H9 (cell line): Measurements from ENCODE around the gene RTP3. TPM values are rescaled to one million over a fixed set of nuclear protein-coding genes. Genes with fewer than 3 reads are reported as not detected.

ENCODE experiments used
- DNase-seq: peaks from one replicate; pipeline ENCODE4 v3.0.0-alpha.2; 2017
- H2AFZ ChIP-seq: one replicate; pipeline ENCODE4 v1.6.1; 2013; ENCODE audit warnings: mild to moderate bottlenecking, low read length, control low read depth, moderate library complexity
- H2AK5ac ChIP-seq: 2 replicates; pipeline ENCODE4 v1.6.1; 2013; ENCODE audit warnings: low read length, control low read depth, mixed read lengths; ENCODE audit not compliant: insufficient read length
- H2BK120ac ChIP-seq: one replicate; pipeline ENCODE4 v1.6.1; 2013; ENCODE audit warnings: low read depth, mild to moderate bottlenecking, low read length, control low read depth, inconsistent platforms; ENCODE audit not compliant: poor library complexity, severe bottlenecking
- H2BK12ac ChIP-seq: 2 replicates; pipeline ENCODE4 v1.6.1; 2013; ENCODE audit warnings: low read length, control low read depth, mixed read lengths, low read depth; ENCODE audit not compliant: insufficient read length
- H2BK15ac ChIP-seq: 2 replicates; pipeline ENCODE4 v1.6.1; 2013; ENCODE audit warnings: low read depth, low read length, control low read depth
- H2BK20ac ChIP-seq: one replicate; pipeline ENCODE4 v1.6.1; 2013; ENCODE audit warnings: low read depth, mild to moderate bottlenecking, low read length, control low read depth, inconsistent platforms; ENCODE audit not compliant: poor library complexity, severe bottlenecking
- H2BK5ac ChIP-seq: 2 replicates; pipeline ENCODE4 v1.6.1; 2013; ENCODE audit warnings: low read length, control low read depth, mixed read lengths; ENCODE audit not compliant: insufficient read length
- H3K14ac ChIP-seq: 2 replicates; pipeline ENCODE4 v1.6.1; 2013; ENCODE audit warnings: low read length, control low read depth; ENCODE audit not compliant: insufficient read depth
- H3K18ac ChIP-seq: 2 replicates; pipeline ENCODE4 v1.6.1; 2013; ENCODE audit warnings: low read depth, mild to moderate bottlenecking, mixed read lengths, low read length, control low read depth; ENCODE audit not compliant: insufficient read length
- H3K23ac ChIP-seq: 2 replicates; pipeline ENCODE4 v1.6.1; 2013; ENCODE audit warnings: low read length, control low read depth, mixed read lengths, low read depth; ENCODE audit not compliant: insufficient read length
- H3K23me2 ChIP-seq: 2 replicates; pipeline ENCODE4 v1.6.1; 2013; ENCODE audit warnings: low read depth, mild to moderate bottlenecking, mixed read lengths, low read length, control low read depth; ENCODE audit not compliant: insufficient read length, poor library complexity, severe bottlenecking
- H3K27ac ChIP-seq: 2 replicates; pipeline ENCODE4 v1.5.1; 2013; ENCODE audit warnings: low read length, control low read depth, mixed read lengths, low read depth; ENCODE audit not compliant: insufficient read length
- H3K27me3 ChIP-seq: 2 replicates; pipeline ENCODE4 v1.6.1; 2013; ENCODE audit warnings: low read length, control low read depth, inconsistent platforms; ENCODE audit not compliant: insufficient read depth
- H3K4ac ChIP-seq: 2 replicates; pipeline ENCODE4 v1.6.1; 2013; ENCODE audit warnings: low read depth, mild to moderate bottlenecking, control low read depth, inconsistent platforms, low read length, moderate library complexity
- H3K4me1 ChIP-seq: 2 replicates; pipeline ENCODE4 v1.6.1; 2013; ENCODE audit warnings: low read length, control low read depth, inconsistent platforms; ENCODE audit not compliant: insufficient read depth
- H3K4me2 ChIP-seq: 2 replicates; pipeline ENCODE4 v1.6.1; 2013; ENCODE audit warnings: low read length, control low read depth, mixed read lengths; ENCODE audit not compliant: insufficient read length, insufficient read depth
- H3K56ac ChIP-seq: 2 replicates; pipeline ENCODE4 v1.6.1; 2013; ENCODE audit warnings: low read depth, mild to moderate bottlenecking, mixed read lengths, low read length, control low read depth; ENCODE audit not compliant: insufficient read length
- H3K79me1 ChIP-seq: 2 replicates; pipeline ENCODE4 v1.6.1; 2013; ENCODE audit warnings: low read depth, mild to moderate bottlenecking, moderate library complexity, low read length, control low read depth, inconsistent platforms; ENCODE audit not compliant: insufficient read depth, poor library complexity, severe bottlenecking
- H3K79me2 ChIP-seq: 2 replicates; pipeline ENCODE4 v1.6.1; 2013; ENCODE audit warnings: low read length, control low read depth, inconsistent platforms; ENCODE audit not compliant: insufficient read depth
- H3K9ac ChIP-seq: 2 replicates; pipeline ENCODE4 v1.6.1; 2013; ENCODE audit warnings: low read length, control low read depth, mixed read lengths; ENCODE audit not compliant: insufficient read length; ENCODE audit errors: extremely low read depth
- H3K9me3 ChIP-seq: one replicate; pipeline ENCODE4 v1.6.1; 2013; ENCODE audit warnings: low read depth, low read length, inconsistent platforms; ENCODE audit not compliant: control insufficient read depth
- H3T11ph ChIP-seq: one replicate; pipeline ENCODE4 v1.6.1; 2013; ENCODE audit warnings: mild to moderate bottlenecking, low read length, control low read depth, inconsistent platforms
- H4K20me1 ChIP-seq: one replicate; pipeline ENCODE4 v1.6.1; 2013; ENCODE audit not compliant: control insufficient read depth, insufficient read length, insufficient read depth
- H4K5ac ChIP-seq: 2 replicates; pipeline ENCODE4 v1.6.1; 2013; ENCODE audit warnings: low read depth, mild to moderate bottlenecking, mixed read lengths, low read length, control low read depth; ENCODE audit not compliant: insufficient read length
- H4K8ac ChIP-seq: replicated peaks from 2 replicates; pipeline ENCODE4 v1.6.1; 2013; ENCODE audit warnings: low read length, control low read depth, mixed read lengths, low read depth; ENCODE audit not compliant: insufficient read length
- H4K91ac ChIP-seq: 2 replicates; pipeline ENCODE4 v1.6.1; 2013; ENCODE audit warnings: low read depth, mild to moderate bottlenecking, moderate library complexity, mixed read lengths, low read length, control low read depth; ENCODE audit not compliant: insufficient read length
- H3K27ac Mint-ChIP-seq, 3 experiments: 2 replicates in 2 of 3; 3 replicates in 1 of 3; pipeline ENCODE4 v1.8.0; 2020 to 2021; ENCODE audit warnings: mixed read lengths in 3 of 3, mild to moderate bottlenecking in 1 of 3, moderate library complexity in 1 of 3
- H3K27me3 Mint-ChIP-seq: 2 replicates; pipeline ENCODE4 v1.8.0; 2021; ENCODE audit warnings: low read depth, mild to moderate bottlenecking, moderate library complexity, mixed read lengths
- H3K36me3 Mint-ChIP-seq, 3 experiments: 2 replicates in 2 of 3; 3 replicates in 1 of 3; pipeline ENCODE4 v1.8.0; 2020 to 2021; ENCODE audit warnings: low read depth in 3 of 3, mixed read lengths in 3 of 3; ENCODE audit not compliant: insufficient read depth in 1 of 3
- H3K4me1 Mint-ChIP-seq, 2 experiments: 2 replicates each; pipeline ENCODE4 v1.8.0; 2020; ENCODE audit warnings: mixed read lengths in 2 of 2
- H3K4me3 Mint-ChIP-seq, 2 experiments: 2 replicates in 1 of 2; 3 replicates in 1 of 2; pipeline ENCODE4 v1.8.0; 2020 to 2021; ENCODE audit warnings: mild to moderate bottlenecking in 2 of 2, mixed read lengths in 2 of 2, moderate library complexity in 1 of 2
- H3K9me3 Mint-ChIP-seq, 2 experiments: 2 replicates in 1 of 2; 3 replicates in 1 of 2; pipeline ENCODE4 v1.8.0; 2020; ENCODE audit warnings: mild to moderate bottlenecking in 2 of 2, mixed read lengths in 2 of 2, moderate library complexity in 1 of 2
- WGBS: extraction: QIAGEN DNeasy Blood & Tissue Kit; methylation state at CpG from one replicate; pipeline ENCODE4 v1.1.7; 2013; ENCODE audit warnings: missing lambda C conversion rate, low lambda C conversion rate, mixed read lengths; ENCODE audit not compliant: insufficient read length; ENCODE audit errors: extremely low coverage; 5-methylcytosine and 5-hydroxymethylcytosine counted together
- total RNA-seq: library from RNA; stranded (reverse); gene quantifications from 2 replicates; pipeline ENCODE4 v1.2.1, GENCODE V29; 2021
- TF ChIP-seq, protein P1 (sequence below): fragments of 200-600 bp; sonication (generic); conservative IDR thresholded peaks from 3 replicates; pipeline ENCODE4 v1.8.0; 2021; ENCODE audit warnings: antibody characterized with exemption, mild to moderate bottlenecking

The RTP3 gene
- total RNA-seq, 1 experiment from 2014 or later, result not detected

DNA sequence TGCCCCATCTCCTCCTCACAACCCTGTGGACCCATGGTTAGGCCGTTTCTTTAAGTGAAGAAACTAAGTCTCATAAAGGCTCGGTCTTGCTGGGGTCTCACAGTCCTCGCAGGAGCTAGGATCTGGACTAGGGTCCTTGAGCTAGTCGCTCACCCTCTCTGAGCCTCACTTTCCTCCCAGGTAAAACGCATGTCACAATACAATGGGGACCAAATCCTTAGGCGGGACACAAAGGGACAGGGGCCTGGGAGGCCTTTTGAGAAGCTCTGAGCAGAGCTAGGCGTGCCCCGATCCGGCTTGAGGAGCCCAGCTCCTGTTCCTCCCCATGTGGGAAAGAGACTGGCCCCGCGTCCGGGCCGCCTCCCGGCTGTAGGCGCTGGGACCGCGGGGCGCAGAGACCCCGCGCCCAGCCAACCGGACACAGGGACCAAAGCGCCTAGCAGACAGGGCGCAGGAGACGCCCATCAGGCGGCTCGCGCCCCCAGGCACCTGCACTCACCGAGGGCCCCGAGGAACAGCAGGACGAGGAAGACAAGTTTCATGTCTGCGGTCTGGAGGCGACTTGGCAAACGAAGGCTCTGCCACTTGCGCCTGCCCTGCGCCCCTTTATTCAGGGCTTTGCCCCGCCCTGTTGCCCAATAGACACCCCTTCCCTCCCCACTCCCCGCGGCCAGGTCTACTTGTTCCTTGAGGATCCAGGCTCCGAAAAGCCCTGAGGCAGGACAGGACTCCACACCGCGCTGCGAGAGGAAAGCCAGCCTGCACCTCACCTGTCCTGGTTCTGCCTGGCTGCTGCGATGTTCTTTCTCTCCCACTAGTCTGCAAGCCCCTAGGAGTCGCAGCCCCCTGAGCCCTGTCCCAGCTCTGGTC lies 33.2 kb upstream of the RTP3 start, which contains the start of gene LTF:
Gene LTF, minus strand, starts transcription at position 580 of the 870 bp plus-strand sequence. Its CDS starts 38 bp downstream, at position 542.
- Histone ChIP-seq H3K9ac (no peak within 1 kb of the TSS), H4K8ac (no peak within 1 kb of the TSS), H3K9me3 (no peaks in the 10 kb centered on the region), H2BK12ac (no peak within 1 kb of the TSS), H3K4ac (no peak within 1 kb of the TSS), H2BK15ac (no peak within 1 kb of the TSS), H4K5ac (no peak within 1 kb of the TSS), H3K27ac (no peak within 1 kb of the TSS), H3K23me2 (no peaks in the 10 kb centered on the region), H3K14ac (no peak within 1 kb of the TSS; the same call in 1 of the 2 replicates), H3K23ac (no peak within 1 kb of the TSS), H3K79me2 (no peaks in the 10 kb centered on the region), H3K4me1 (no peaks in the 10 kb centered on the region), H4K91ac (no peak within 1 kb of the TSS), H2AK5ac (no peak within 1 kb of the TSS), H2BK120ac (no peak within 1 kb of the TSS), H3K56ac (no peak within 1 kb of the TSS), H4K20me1 (no peaks in the 10 kb centered on the region), H2BK5ac (no peak within 1 kb of the TSS), H3K27me3 (no peaks in the 10 kb centered on the region; the same call in 1 of the 2 replicates), H3K79me1 (no peaks in the 10 kb centered on the region), H3K4me2 (no peak within 1 kb of the TSS), H3K18ac (no peak within 1 kb of the TSS), H2AFZ (no peak within 1 kb of the TSS), H2BK20ac (no peak within 1 kb of the TSS), H3T11ph (no peak within 1 kb of the TSS)
- TF ChIP-seq, protein P1, sequence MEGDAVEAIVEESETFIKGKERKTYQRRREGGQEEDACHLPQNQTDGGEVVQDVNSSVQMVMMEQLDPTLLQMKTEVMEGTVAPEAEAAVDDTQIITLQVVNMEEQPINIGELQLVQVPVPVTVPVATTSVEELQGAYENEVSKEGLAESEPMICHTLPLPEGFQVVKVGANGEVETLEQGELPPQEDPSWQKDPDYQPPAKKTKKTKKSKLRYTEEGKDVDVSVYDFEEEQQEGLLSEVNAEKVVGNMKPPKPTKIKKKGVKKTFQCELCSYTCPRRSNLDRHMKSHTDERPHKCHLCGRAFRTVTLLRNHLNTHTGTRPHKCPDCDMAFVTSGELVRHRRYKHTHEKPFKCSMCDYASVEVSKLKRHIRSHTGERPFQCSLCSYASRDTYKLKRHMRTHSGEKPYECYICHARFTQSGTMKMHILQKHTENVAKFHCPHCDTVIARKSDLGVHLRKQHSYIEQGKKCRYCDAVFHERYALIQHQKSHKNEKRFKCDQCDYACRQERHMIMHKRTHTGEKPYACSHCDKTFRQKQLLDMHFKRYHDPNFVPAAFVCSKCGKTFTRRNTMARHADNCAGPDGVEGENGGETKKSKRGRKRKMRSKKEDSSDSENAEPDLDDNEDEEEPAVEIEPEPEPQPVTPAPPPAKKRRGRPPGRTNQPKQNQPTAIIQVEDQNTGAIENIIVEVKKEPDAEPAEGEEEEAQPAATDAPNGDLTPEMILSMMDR, result no peak
- peaks cover 14% of the 10 kb centered on the region for H3K27me3 Mint-ChIP-seq
- peak; percentile 49 for DNase-seq
- no CpG with 5 or more reads among the region's 44 CpGs for WGBS
- H3K36me3 Mint-ChIP-seq, result no peaks in the 10 kb centered on the region
- peaks cover 0 to 8% of the 10 kb centered on the region in 2 experiments; a peak in 1 of 5 replicates for H3K9me3 Mint-ChIP-seq
- H3K4me1 Mint-ChIP-seq, result peaks cover 0 to 4% of the 10 kb centered on the region in 2 experiments; a peak in 2 of 4 replicates
- H3K27ac Mint-ChIP-seq, result peak within 1 kb of the TSS in 1 of 3 experiments; percentile 40; a peak in 1 of 7 replicates
- H3K4me3 Mint-ChIP-seq, result no peak within 1 kb of the TSS
